ENCODE results near the gene IL17A. TPM values are rescaled to one million over a fixed set of nuclear protein-coding genes. Genes with fewer than 3 reads are reported as not detected.

Gene IL17A
- total RNA-seq, 1 donor from 2014 or later, result 2.4 TPM

DNA sequence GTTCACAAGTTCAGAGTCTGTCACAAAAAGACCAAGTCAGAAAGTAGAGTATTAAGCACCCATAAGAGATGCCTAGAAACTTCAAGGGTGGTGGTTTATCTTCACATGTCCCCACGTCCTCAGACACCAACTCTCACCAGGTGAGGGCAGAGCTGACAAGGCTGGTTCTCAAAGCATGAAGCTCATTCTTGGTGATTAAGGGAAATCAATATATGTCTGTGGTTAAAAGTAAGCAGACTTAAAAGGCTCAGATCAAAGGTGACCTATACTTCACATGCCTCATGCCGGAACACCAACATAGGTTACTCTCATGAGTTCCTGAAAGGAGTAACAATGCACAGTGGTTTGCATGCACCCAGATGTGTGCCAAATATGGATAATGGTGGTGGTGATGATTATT is 27.0 kb downstream of the IL17A start:
- no peak for DNase-seq (ENCODE audit: low spot score)

DNA sequence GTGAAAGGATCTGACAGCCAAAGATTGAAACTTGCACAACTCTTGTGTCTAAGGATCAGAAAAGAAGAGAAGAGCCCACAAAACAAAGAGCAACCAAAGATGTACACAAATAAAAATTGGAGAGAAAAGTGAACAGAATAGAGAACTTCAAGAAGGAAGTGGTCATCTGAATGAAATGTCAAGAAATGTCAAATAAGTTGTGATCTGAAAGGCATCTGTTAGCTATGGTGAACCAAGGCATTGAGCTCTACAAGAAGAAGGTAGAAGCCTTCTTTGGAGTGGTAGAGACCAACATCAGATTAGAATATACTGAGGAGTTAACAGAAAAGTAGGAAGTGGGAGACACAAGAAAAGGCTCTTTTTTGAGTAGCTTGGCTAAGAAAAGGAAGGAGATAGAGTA is 29.6 kb downstream of the IL17A start:
- DNase-seq (ENCODE audit: low spot score), result no peak

DNA sequence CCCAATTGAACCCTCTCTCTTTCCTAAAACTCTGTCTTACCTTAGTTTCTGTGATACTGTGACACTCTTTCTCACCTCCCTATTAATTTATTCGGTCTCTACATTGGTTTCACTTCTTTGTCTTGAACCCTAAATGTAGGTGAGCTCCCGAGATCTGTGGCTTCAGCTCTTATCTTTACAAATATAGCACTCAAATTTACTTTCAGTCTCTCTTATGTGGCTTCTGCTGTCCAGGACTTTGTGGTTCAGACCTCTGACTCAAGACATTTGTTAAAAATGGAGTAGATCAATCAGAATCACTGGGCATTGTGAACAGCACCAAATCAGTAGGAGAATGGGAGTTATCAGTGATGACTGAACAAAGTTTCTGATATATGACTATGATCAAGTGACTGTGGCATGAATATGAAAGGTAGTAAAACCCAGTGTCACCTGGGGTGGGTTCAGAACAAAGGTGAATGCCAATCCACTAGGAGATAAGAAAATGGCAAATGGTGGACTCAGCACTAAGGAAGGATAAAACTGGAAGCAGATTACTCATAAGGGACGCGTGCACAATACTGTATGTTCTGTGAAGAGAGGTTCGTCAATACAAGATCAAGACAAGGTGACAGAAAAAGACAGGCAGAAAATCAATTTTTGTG is 30.9 kb downstream of the IL17A start:
- DNase-seq (ENCODE audit: low spot score), result no peak

GRCh38 chr6:52217761-52218160 is 31.6 kb downstream of the IL17A start:
- DNase-seq (ENCODE audit: low spot score), result no peak

- DNase-seq (ENCODE audit: low spot score), result no peak
Measured at GRCh38 chr6:52221302-52221701, 35.1 kb downstream of the IL17A start.

DNA sequence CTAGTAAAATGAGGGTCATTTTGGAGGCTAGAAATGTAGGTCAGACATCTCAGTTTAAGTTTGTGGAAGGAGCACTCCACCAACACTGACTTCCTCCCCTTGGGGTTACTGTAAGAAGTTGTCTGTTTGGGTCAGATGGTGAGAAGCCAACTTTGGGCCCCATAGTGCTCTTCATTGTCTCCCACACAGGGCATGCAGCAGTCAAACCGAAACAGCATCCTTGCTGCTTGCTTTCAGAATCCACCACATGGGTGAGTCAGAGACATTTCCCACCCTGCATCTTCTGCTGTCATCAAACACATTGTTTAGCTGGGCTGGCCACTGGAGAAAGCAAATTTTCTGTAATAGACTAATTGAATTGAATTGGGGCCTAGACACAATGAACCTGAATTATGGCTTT is 41.3 kb downstream of the IL17A start:
- no peak for DNase-seq (ENCODE audit: low spot score)

DNA sequence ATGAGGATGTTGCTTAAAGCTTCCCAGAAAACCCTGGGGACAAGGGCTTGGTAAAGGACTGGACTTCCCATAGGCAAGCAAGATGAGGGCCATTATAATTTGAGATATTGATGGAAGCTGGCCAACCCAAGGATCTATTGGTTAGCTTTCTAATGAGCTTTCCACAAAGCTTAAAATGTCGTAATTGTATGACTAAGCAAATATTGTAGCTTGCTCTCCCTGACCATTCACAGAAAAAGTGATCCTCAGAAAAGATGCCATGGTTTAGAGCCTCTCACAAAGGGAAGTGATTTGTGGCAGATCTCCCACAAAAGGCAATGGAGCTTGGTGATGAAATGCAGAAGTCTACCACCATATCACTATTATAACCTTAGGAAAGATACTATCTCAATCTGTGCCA is 44.5 kb downstream of the IL17A start:
- no peak for DNase-seq (ENCODE audit: low spot score)

DNA sequence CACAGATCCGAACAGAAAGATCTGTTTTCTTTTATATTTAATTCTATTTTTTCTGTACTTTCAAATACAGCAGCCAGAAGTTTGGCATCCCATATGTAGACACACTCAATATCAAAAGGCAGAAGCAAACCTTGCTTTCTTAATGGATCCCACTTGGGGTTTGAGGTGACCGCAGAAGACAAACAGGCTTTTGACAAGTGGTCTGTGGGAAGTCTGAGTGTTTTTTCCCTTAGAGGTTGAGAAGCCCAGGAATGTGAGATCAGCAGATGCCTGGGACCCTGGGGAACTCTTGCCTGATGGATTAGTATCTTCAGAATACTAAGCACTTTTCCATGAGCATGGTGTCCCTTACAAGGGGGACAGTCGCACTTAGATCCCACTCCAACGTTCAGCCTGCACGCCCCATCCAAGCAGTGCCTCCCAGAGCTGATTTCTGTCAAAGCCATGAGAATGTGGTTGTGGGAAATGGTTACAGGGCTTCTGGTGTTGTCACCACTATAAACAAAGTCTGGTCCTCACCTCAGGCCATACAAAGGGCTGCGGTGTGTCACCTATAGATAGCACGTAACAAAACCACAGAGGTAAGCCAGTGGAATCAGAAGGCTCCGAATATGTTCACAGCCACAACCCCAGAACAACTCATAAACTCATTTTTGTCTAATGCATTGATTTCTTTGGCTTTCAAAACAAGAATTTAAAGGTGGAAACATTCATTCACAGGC is 45.4 kb downstream of the IL17A start:
- no peak for DNase-seq (ENCODE audit: low spot score)

- DNase-seq (ENCODE audit: low spot score), result no peak
Measured at GRCh38 chr6:52233005-52233404, 46.8 kb downstream of the IL17A start.

- peak; percentile 74 for DNase-seq (ENCODE audit: low spot score)
Measured at GRCh38 chr6:52233975-52234823, 48.0 kb downstream of the IL17A start.

Other genes starting within 250 kb of the IL17A start
- 1.7 TPM for gene PKHD1, start 98.8 kb upstream of the IL17A start, total RNA-seq (ENCODE audit: insufficient read depth, low replicate concordance)
- not detected for gene IL17F, start 58.1 kb downstream of the IL17A start, total RNA-seq (ENCODE audit: insufficient read depth, low replicate concordance)
- gene MCM3, start 98.4 kb downstream of the IL17A start, total RNA-seq (ENCODE audit: insufficient read depth, low replicate concordance), result 24.8 TPM
- 12.8 TPM for gene PAQR8, start 175.8 kb downstream of the IL17A start, total RNA-seq (ENCODE audit: insufficient read depth, low replicate concordance)
- gene EFHC1, start 234.0 kb downstream of the IL17A start, total RNA-seq (ENCODE audit: insufficient read depth, low replicate concordance), result 44.1 TPM

All from umbilical cord (tissue), 2 donors.